GM21619 (cell line): ENCODE measurements around the gene OR2F1.

ENCODE experiments used
- ATAC-seq: cut with Tn5 transposase; IDR thresholded peaks from one replicate; pipeline ENCODE4 v1.9.1; 2021; ENCODE audit not compliant: unreplicated experiment

The OR2F1 gene

GRCh38 chr7:143953421-143953820 lies 1.2 kb upstream of the OR2F1 start:
- ATAC-seq = no peak

GRCh38 chr7:143954135-143954534 lies 509 bp upstream of the OR2F1 start:
- ATAC-seq = no peak

GRCh38 chr7:143958781-143959180 lies 4.1 kb downstream of the OR2F1 start:
- no peak for ATAC-seq

- ATAC-seq = no peak
Measured at GRCh38 chr7:143960813-143961610, 6.4 kb downstream of the OR2F1 start.

- ATAC-seq = no peak
Measured at GRCh38 chr7:143965280-143965679, 10.6 kb downstream of the OR2F1 start.

- ATAC-seq = no peak
Measured at GRCh38 chr7:143967398-143967797, 12.8 kb downstream of the OR2F1 start.

- no peak for ATAC-seq
Measured at GRCh38 chr7:143973870-143974416, 19.3 kb downstream of the OR2F1 start.

GRCh38 chr7:143974459-143974858 lies 19.8 kb downstream of the OR2F1 start:
- no peak for ATAC-seq

GRCh38 chr7:143975617-143976016 lies 21.0 kb downstream of the OR2F1 start:
- ATAC-seq = no peak

- ATAC-seq = no peak
Measured at GRCh38 chr7:143978585-143978984, 23.9 kb downstream of the OR2F1 start.

- ATAC-seq = no peak
Measured at GRCh38 chr7:143979359-143979758, 24.7 kb downstream of the OR2F1 start.

GRCh38 chr7:143979998-143980397 lies 25.4 kb downstream of the OR2F1 start:
- no peak for ATAC-seq

GRCh38 chr7:143980746-143981510 lies 26.3 kb downstream of the OR2F1 start:
- ATAC-seq = no peak

- no peak for ATAC-seq
Measured at GRCh38 chr7:143983960-143984359, 29.3 kb downstream of the OR2F1 start.

- peak; percentile 59 for ATAC-seq
Measured at GRCh38 chr7:143987513-143987912, 32.9 kb downstream of the OR2F1 start.

- ATAC-seq = no peak
Measured at GRCh38 chr7:143988976-143989745, 34.5 kb downstream of the OR2F1 start.

- ATAC-seq = no peak
Measured at GRCh38 chr7:143992670-143993069, 38.0 kb downstream of the OR2F1 start.

GRCh38 chr7:143993924-143994323 lies 39.3 kb downstream of the OR2F1 start:
- ATAC-seq = no peak

GRCh38 chr7:144000020-144000419 lies 45.4 kb downstream of the OR2F1 start, which contains the start of gene OR6B1:
OR6B1 (plus strand) TSS chr7:144000320; CDS start chr7:144003997, 3,677 bp downstream.
- no peak for ATAC-seq

- ATAC-seq = no peak
Measured at GRCh38 chr7:144001543-144001942, 46.9 kb downstream of the OR2F1 start.

- ATAC-seq = no peak
Measured at GRCh38 chr7:144004703-144005102, 50.1 kb downstream of the OR2F1 start.
